Measurements from ENCODE around the gene CDC42EP3. TPM values are rescaled to one million over a fixed set of nuclear protein-coding genes. Genes with fewer than 3 reads are reported as not detected.

CDC42EP3 gene
- total and polyA plus RNA-seq, 2 experiments from 2014 or later, result 31.4 TPM

GRCh38 chr2:37663390-37663789, 8.1 kb downstream of the CDC42EP3 start:
- Histone ChIP-seq H3K4me2 (no peak overlapping the region), H4K20me1 (replicated peaks; ENCODE audit: insufficient read depth) (peaks cover 48% of the 10 kb centered on the region), H3K36me3 (ENCODE audit: insufficient read depth) (no peaks in the 10 kb centered on the region), H3K4me3 (no peak overlapping the region), H3K79me2 (replicated peaks; ENCODE audit: insufficient read depth) (peaks cover 97% of the 10 kb centered on the region), H3K27ac (ENCODE audit: low read depth) (no peak overlapping the region), H3K4me1 (ENCODE audit: insufficient read depth) (peaks cover 60% of the 10 kb centered on the region), H2AFZ (no peak overlapping the region), H3K27me3 (ENCODE audit: insufficient read depth) (no peaks in the 10 kb centered on the region), H3F3A (replicated peaks; ENCODE audit: low read depth) (no peaks in the 10 kb centered on the region; the same call in 1 of the 2 replicates), H3K9me2 (ENCODE audit: insufficient read depth) (no peaks in the 10 kb centered on the region)
- TF ChIP-seq ETS1 (IDR thresholded peaks at IDR 0.05), result no peak
- TF ChIP-seq CREB1 (CRISPR knock-in tag; IDR thresholded peaks at IDR 0.05; ENCODE audit: low read depth), result no peak
- no peak for TF ChIP-seq ZNF114 (CRISPR knock-in tag; IDR thresholded peaks at IDR 0.05)
- TF ChIP-seq, protein P1, sequence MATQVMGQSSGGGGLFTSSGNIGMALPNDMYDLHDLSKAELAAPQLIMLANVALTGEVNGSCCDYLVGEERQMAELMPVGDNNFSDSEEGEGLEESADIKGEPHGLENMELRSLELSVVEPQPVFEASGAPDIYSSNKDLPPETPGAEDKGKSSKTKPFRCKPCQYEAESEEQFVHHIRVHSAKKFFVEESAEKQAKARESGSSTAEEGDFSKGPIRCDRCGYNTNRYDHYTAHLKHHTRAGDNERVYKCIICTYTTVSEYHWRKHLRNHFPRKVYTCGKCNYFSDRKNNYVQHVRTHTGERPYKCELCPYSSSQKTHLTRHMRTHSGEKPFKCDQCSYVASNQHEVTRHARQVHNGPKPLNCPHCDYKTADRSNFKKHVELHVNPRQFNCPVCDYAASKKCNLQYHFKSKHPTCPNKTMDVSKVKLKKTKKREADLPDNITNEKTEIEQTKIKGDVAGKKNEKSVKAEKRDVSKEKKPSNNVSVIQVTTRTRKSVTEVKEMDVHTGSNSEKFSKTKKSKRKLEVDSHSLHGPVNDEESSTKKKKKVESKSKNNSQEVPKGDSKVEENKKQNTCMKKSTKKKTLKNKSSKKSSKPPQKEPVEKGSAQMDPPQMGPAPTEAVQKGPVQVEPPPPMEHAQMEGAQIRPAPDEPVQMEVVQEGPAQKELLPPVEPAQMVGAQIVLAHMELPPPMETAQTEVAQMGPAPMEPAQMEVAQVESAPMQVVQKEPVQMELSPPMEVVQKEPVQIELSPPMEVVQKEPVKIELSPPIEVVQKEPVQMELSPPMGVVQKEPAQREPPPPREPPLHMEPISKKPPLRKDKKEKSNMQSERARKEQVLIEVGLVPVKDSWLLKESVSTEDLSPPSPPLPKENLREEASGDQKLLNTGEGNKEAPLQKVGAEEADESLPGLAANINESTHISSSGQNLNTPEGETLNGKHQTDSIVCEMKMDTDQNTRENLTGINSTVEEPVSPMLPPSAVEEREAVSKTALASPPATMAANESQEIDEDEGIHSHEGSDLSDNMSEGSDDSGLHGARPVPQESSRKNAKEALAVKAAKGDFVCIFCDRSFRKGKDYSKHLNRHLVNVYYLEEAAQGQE (IDR thresholded peaks at IDR 0.05; ENCODE audit: unreplicated experiment), result no peak
- no peak for TF ChIP-seq NANOG (IDR thresholded peaks at IDR 0.05; ENCODE audit: borderline replicate concordance)
- TF ChIP-seq EZH2phosphoT487 (IDR thresholded peaks at IDR 0.05; ENCODE audit: unreplicated experiment), result no peak
- no peak for TF ChIP-seq ZNF331 (CRISPR knock-in tag; IDR thresholded peaks at IDR 0.05; ENCODE audit: low read depth)
- TF ChIP-seq STAT1 (IDR thresholded peaks at IDR 0.05; ENCODE audit: unreplicated experiment), result no peak
- Mint-ChIP-seq H3K36me3 (ENCODE audit: low read depth) (peaks cover 34% of the 10 kb centered on the region), H3K27ac (no peak overlapping the region), H3K4me3 (no peak overlapping the region; the same call in 2 of the 3 replicates), H3K9me3 (no peaks in the 10 kb centered on the region), H3K27me3 (ENCODE audit: insufficient read depth, low read depth, poor library complexity) (peaks cover 3% of the 10 kb centered on the region), H3K4me1 (peaks cover 63% of the 10 kb centered on the region)
- DNase-seq (ENCODE audit: low spot score), result no peak
- no peak for ATAC-seq

GRCh38 chr2:37659723-37660122, 11.7 kb downstream of the CDC42EP3 start:
- Histone ChIP-seq H2AFZ (no peak overlapping the region), H3K4me1 (ENCODE audit: insufficient read depth) (peaks cover 74% of the 10 kb centered on the region), H3K9me2 (ENCODE audit: insufficient read depth) (no peaks in the 10 kb centered on the region), H3K4me2 (peak overlapping the region; percentile 37), H4K20me1 (replicated peaks; ENCODE audit: insufficient read depth) (peaks cover 13% of the 10 kb centered on the region), H3K4me3 (no peak overlapping the region), H3K27ac (ENCODE audit: low read depth) (no peak overlapping the region), H3F3A (replicated peaks; ENCODE audit: low read depth) (peaks cover 11% of the 10 kb centered on the region), H3K36me3 (ENCODE audit: insufficient read depth) (no peaks in the 10 kb centered on the region), H3K79me2 (replicated peaks; ENCODE audit: insufficient read depth) (peaks cover 76% of the 10 kb centered on the region), H3K27me3 (ENCODE audit: insufficient read depth) (peaks cover 10% of the 10 kb centered on the region)
- H3K4me1 Mint-ChIP-seq, result peaks cover 79% of the 10 kb centered on the region
- peaks cover 28% of the 10 kb centered on the region for H3K36me3 Mint-ChIP-seq (ENCODE audit: low read depth)
- no peak overlapping the region; the same call in 2 of the 3 replicates for H3K4me3 Mint-ChIP-seq
- 0 out of 2 replicates have a peak overlapping the region, but pooled peaks have one; percentile 9 for H3K27ac Mint-ChIP-seq
- no peak for DNase-seq (ENCODE audit: low spot score)
- H3K27me3 Mint-ChIP-seq (ENCODE audit: insufficient read depth, low read depth, poor library complexity), result peaks cover 7% of the 10 kb centered on the region
- ATAC-seq, result no peak
- H3K9me3 Mint-ChIP-seq, result no peaks in the 10 kb centered on the region
- TF ChIP-seq JUNB (IDR thresholded peaks at IDR 0.05; ENCODE audit: unreplicated experiment) (no peak), STAT1 (IDR thresholded peaks at IDR 0.05; ENCODE audit: unreplicated experiment) (no peak), CREB1 (CRISPR knock-in tag; IDR thresholded peaks at IDR 0.05; ENCODE audit: low read depth) (no peak), ZNF331 (CRISPR knock-in tag; IDR thresholded peaks at IDR 0.05; ENCODE audit: low read depth) (no peak), POLR2AphosphoS5 (IDR thresholded peaks at IDR 0.05; ENCODE audit: low read depth) (no peak), ETS1 (IDR thresholded peaks at IDR 0.05) (no peak), ZNF114 (CRISPR knock-in tag; IDR thresholded peaks at IDR 0.05) (no peak), NANOG (IDR thresholded peaks at IDR 0.05; ENCODE audit: borderline replicate concordance) (no peak), EZH2phosphoT487 (IDR thresholded peaks at IDR 0.05; ENCODE audit: unreplicated experiment) (no peak)
